Activated CD4-positive, alpha-beta T cell treated with anti-CD3 and anti-CD28 coated beads, Interleukin-10, Interleukin-2, amounts not matched to agents 100 ng/mL and 50 ng/mL, durations not matched to agents 16 hours and 8 hours (primary cell): Measurements from ENCODE around the gene CACHD1.
A peak's percentile ranks its signal among the peaks of the same experiment; 100 is the strongest.
"Not testable (repeated sequence)": the region's sequence is repeated elsewhere in the genome, so short reads cannot be mapped to it uniquely, and the experiment has no call there.

ENCODE experiments used
- DNase-seq: peaks from one replicate; pipeline ENCODE4 v3.0.0-alpha.2; 2020

Gene CACHD1

DNA sequence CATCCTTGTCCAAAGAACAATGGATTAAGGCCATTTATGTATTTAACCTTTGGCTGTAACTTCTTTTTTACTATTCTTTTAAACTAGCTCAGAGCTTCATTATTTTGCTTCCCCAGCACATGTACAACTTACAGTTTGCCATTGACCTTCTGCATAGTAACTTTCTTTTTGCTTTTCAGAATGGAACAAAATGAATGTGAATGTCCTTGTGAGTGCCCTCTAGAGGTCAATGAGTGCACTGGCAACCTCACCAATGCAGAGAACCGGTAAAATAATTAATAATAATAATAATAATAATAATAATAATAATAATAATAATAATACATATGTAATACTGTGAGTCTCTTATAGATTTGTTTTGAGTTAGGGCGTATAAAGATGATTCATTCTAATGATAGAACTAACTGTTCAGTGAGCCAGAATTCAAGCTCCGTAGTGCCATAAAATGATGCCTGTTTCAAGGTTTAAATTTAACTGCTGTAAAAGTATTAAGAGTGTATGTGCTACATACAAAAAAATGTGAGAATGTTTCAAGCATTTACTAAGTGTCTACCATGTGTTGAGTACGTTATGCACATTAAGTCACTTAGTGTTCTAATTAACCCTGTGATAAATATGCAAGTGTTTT, 205.9 kb downstream of the CACHD1 start:
- DNase-seq: peak; percentile 20

GRCh38 chr1:64676386-64676785, 206.5 kb downstream of the CACHD1 start:
- no peak for DNase-seq

DNA sequence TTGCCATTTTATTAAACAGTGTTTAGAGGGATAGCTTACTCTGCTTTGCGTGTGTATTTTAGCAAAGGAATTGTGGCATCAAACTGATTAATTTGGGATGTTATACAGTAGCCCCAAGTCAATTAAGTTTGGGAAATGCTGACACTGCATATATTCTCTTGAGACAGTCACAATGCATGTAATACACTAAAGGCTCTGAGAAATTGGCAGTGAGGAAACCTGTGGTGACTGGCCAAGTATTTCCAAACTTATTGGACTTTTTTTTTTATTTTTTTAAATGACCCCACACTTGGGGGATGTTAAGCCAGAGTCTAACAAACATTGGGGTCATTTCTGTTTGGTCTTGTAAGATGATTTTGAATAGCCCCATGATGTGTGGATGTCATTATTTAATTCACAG, 207.6 kb downstream of the CACHD1 start:
- DNase-seq: no peak

GRCh38 chr1:64678366-64678765, 208.4 kb downstream of the CACHD1 start:
- no peak for DNase-seq

DNA sequence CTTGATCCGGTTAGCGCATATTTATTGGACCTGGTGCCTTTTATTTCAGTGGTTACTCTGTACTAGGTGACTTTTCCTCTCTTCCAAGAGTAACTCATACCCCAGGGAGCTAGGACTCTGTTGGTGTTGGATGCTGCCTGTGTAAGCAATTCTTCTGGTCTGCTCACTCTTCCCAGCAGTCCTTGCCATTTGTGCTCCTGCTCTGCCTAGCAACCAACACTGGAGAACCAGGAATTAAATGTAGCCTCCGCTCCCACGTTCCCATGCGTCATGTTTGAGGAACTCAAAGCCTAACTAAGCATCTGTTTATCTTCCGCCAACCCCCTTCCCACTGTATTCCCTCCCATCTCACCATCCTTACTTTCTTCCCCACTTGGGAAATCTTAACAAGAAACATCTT, 209.2 kb downstream of the CACHD1 start:
- no peak for DNase-seq

GRCh38 chr1:64680599-64680998, 210.7 kb downstream of the CACHD1 start:
- no peak for DNase-seq

DNA sequence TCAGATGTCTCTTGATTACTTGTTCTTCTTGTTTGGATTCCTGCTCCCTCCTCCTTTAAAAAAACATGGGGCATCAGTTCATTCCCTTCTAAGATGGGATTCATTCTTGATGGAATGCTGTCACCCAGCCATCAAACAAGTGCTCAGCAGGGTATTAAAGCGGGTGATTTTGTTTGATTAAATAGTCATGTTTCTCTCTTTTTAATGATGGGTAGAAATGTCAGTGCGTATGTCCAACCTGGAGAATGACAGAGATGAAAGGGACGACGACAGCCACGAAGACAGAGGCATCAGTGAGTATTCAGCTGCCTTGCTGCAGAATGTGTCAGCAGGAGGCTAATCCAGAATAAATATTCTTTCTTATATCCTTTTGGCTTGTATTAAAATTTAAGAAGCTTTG, 211.1 kb downstream of the CACHD1 start:
- no peak for DNase-seq

DNA sequence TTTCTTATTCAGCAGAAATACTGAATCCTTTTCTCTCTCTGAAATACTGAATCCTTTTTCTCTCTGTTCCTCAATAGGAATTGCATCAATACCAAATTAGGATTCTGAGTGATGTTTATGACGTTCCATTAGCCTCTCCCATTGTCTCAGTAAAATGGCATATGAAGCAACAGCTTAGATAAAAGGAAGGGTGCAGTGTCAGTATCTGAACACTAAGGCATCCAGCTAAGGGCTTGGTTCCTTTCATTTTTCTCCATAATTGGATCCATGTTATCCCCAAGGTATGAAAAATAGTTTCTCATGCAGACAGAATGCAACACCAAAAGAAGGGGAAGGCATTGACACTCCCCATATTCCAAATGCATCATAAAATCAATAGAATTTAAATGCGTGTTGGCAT, 213.5 kb downstream of the CACHD1 start:
- no peak for DNase-seq

GRCh38 chr1:64685217-64685616, 215.3 kb downstream of the CACHD1 start:
- DNase-seq: no peak

- no peak for DNase-seq
Measured at GRCh38 chr1:64685765-64686341, 215.9 kb downstream of the CACHD1 start.

- peak; percentile 37 for DNase-seq
Measured at GRCh38 chr1:64686828-64687724, 217.1 kb downstream of the CACHD1 start.

GRCh38 chr1:64687725-64688327, 217.9 kb downstream of the CACHD1 start:
- DNase-seq: no peak

GRCh38 chr1:64691626-64692025, 221.7 kb downstream of the CACHD1 start:
- peak; percentile 49 for DNase-seq

DNA sequence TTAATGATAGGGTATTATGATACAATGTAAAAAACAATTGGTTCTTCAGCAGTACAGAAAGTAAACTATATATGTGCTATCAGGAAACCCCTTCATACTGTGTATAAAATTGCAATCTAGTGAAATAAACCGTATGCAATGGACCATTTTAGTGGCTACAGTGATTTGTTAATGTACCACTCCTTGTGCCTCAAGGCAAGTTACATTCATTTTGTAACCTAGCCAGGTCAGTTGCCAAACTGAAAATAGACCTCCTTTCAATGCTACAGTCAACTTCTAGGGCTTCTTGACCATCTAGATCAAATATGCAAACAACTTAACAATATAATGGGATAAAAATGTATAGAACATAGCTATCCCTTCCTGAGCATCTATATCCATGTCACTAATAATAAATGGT, 223.0 kb downstream of the CACHD1 start:
- DNase-seq: no peak

- DNase-seq: no peak
Measured at GRCh38 chr1:64693406-64693805, 223.5 kb downstream of the CACHD1 start.

DNA sequence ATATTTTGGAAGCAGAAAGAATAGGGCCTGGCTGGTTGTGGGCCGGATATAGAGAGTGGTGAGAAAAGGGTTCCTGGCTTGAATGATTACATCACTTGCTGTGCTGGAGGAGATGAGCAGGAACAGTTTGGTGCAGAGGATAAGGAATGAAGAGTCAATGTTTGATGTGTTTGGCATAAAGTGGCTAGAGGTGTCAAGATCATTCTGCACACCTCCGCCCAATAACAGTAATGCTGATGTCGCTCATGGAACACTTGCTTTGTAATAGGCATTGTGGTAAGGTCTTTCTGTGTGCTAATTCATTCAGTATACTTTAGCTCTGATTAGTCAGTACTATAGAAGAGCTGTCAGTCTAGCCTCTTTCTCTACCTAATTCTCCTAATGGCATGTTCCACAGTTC, 226.9 kb downstream of the CACHD1 start:
- DNase-seq: no peak

GRCh38 chr1:64699327-64699726, 229.4 kb downstream of the CACHD1 start:
- no peak for DNase-seq

DNA sequence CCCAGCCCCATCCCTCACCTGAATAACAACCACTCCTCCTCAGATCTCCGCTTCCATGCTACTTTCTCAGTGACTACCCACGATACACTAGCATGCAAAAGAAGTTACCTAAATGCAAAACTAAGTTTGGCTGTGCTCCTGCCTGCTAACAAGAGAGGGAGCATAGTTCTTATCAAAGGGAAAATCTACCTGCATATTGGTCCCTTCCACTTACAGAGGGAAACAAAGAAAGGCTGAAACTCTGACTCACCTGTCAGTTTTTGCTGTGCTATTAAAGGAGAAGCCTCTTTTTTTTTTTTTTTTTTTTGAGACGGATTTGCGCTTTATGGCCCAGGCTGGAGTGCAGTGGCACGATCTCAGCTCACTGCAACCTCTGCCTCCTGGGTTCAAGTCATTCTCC, 231.1 kb downstream of the CACHD1 start:
- no peak for DNase-seq

DNA sequence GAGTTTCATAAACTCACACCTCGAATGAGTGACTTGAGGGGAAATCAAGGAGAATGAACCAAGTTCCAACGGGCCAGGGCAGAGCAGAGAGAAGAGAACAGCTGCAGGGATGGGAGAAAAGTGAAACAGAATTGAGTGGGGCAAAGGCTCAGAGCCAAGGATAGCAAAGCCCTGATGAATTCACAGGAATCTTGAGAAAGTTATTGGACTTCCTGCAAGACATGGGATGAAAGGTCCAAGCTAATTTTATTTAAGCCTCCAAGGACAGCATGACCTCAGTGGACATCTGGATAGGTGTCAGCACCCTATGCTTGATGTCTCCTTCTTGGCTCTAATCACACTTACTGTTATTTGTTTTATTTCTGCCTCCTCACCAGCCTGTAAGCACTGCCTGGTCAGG, 232.0 kb downstream of the CACHD1 start:
- DNase-seq: no peak

DNA sequence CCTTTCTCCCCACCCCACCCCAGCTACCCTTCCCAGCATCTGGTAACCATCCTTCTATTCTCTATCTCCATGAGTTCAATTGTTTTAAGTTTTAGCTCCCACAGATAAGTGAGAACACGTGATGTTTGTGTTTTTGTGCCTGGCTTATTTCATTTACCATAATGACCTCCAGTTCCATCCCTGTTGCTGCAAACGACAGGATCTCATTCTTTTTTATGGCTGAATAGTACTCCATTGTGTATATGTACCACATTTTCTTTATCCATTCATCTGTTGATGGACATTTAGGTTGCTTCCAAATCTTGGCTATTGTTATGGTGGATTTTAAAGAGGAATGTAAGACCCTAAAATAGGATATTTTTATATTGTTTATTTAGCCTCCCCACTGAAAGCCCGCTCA, 232.7 kb downstream of the CACHD1 start:
- DNase-seq: not testable (repeated sequence)

- no peak for DNase-seq
Measured at GRCh38 chr1:64703600-64703999, 233.7 kb downstream of the CACHD1 start.

DNA sequence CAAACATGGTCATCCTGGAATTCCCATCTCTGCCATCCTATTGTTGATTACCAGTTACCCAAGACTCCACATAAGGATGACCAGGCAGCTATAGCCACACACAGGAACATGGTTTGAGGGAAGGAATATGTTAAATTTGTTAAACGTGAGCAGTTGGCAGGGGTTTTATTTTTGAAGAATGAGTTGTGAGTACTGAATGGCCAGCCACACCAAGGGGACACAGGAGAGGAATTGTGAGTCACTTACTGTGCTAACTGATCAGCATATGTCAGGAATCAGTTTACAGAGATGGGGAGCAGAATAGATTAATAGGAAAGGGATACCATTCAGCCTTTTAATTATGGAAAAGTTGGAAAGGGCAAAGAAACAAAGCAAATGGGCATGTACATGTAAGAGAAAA, 235.7 kb downstream of the CACHD1 start:
- no peak for DNase-seq

GRCh38 chr1:64711266-64711665, 241.3 kb downstream of the CACHD1 start:
- no peak for DNase-seq

DNA sequence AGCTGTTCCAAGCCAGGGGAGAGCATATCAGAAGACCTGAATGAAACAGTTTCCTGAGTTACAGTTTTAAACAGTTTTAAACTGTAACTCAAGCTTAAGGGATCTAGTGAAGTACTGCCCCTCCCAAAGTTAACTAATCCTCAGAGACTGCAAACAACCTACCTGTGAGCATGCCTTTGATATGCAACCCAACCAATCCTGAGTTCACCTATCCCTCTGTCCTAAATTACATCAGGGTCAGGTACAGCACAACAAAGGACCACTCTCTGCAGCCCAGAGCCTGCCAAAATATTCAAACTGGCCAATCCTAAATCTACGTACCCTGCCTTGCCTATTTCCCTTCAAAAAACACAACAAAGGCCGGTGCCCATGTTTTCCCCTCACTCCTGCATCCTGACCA, 242.1 kb downstream of the CACHD1 start:
- DNase-seq: no peak
